Right ventricle myocardium inferior (tissue), 1 donor: Measurements from ENCODE around the gene WFDC5. TPM values are rescaled to one million over a fixed set of nuclear protein-coding genes. Genes with fewer than 3 reads are reported as not detected.

ENCODE experiments used
- ATAC-seq: fragments of 200-7000 bp; cut with Tn5 transposase; one replicate; pipeline ENCODE4 v1.9.1; 2020; ENCODE audit warnings: mild to moderate bottlenecking, moderate library complexity
- DNase-seq: peaks from one replicate; pipeline ENCODE4 v3.0.0; 2021; ENCODE audit errors: missing footprints
- intact Hi-C: fragments of 100-400 bp; cut with DNase I; formaldehyde crosslinking; loops from one replicate; pipeline ENCODE4 v1.11.0; 2022
- total RNA-seq: library from RNA; stranded (reverse); fragmentation: NEBNext Ultra II Directional; extraction: Animal tissue kit (Norgen Biotek cat#: 25700); gene quantifications from one replicate; pipeline ENCODE4 v1.2.1, GENCODE V29; 2021
- donor health status: DM: no; HTN: yes; CAD: no; lungs with severe emphysema.

WFDC5 gene
- total RNA-seq, 1 donor from 2014 or later, result not detected

- DNase-seq, result no peak
- no peak for ATAC-seq
- intact Hi-C loops, result loop anchor here (1.0 to 2.0 kb wide), 2 partner anchors 84 to 198 kb away; no protein-coding TSS in a partner anchor
Observed at GRCh38 chr20:45094864-45095574, 20.0 kb downstream of the WFDC5 start.

- intact Hi-C loops, result loop anchor here (2.0 kb wide), 1 partner anchor 199 kb away; no protein-coding TSS in a partner anchor
- ATAC-seq, result no peak
- DNase-seq, result no peak
Observed at GRCh38 chr20:45094201-45094600, 20.8 kb downstream of the WFDC5 start.

- DNase-seq, result no peak
- ATAC-seq, result no peak
- intact Hi-C loops, result no loop called here
Observed at GRCh38 chr20:45092898-45093297, 22.1 kb downstream of the WFDC5 start.

- intact Hi-C loops, result no loop called here
- ATAC-seq (no peak), DNase-seq (no peak)
Observed at GRCh38 chr20:45091366-45091765, 23.6 kb downstream of the WFDC5 start.

- intact Hi-C loops, result no loop called here
- DNase-seq (no peak), ATAC-seq (no peak)
Observed at GRCh38 chr20:45090481-45090880, 24.5 kb downstream of the WFDC5 start.

GRCh38 chr20:45088247-45088646 lies 26.7 kb downstream of the WFDC5 start:
- no peak for ATAC-seq
- intact Hi-C loops, result no loop called here
- no peak for DNase-seq

- intact Hi-C loops, result no loop called here
- DNase-seq (no peak), ATAC-seq (no peak)
Observed at GRCh38 chr20:45087814-45088213, 27.2 kb downstream of the WFDC5 start.

GRCh38 chr20:45087097-45087790 lies 27.7 kb downstream of the WFDC5 start:
- DNase-seq (no peak), ATAC-seq (no peak)
- intact Hi-C loops, result no loop called here

- ATAC-seq (no peak), DNase-seq (no peak)
- intact Hi-C loops, result no loop called here
Observed at GRCh38 chr20:45085867-45086266, 29.1 kb downstream of the WFDC5 start.

GRCh38 chr20:45085289-45085688 lies 29.7 kb downstream of the WFDC5 start:
- DNase-seq (no peak), ATAC-seq (no peak)
- intact Hi-C loops, result no loop called here

GRCh38 chr20:45083127-45083526 lies 31.8 kb downstream of the WFDC5 start:
- ATAC-seq (no peak), DNase-seq (no peak)

GRCh38 chr20:45082468-45082867 lies 32.5 kb downstream of the WFDC5 start:
- DNase-seq (no peak), ATAC-seq (no peak)
- intact Hi-C loops, result no loop called here

More at GRCh38 chr20:45083127-45083526, 31.8 kb downstream of the WFDC5 start:
- intact Hi-C loops, result no loop called here

GRCh38 chr20:45080867-45081624 lies 33.9 kb downstream of the WFDC5 start:
- intact Hi-C loops, result no loop called here
- ATAC-seq (no peak), DNase-seq (no peak)

GRCh38 chr20:45077559-45077958 lies 37.4 kb downstream of the WFDC5 start:
- DNase-seq, result no peak
- ATAC-seq, result no peak
- intact Hi-C loops, result no loop called here

GRCh38 chr20:45073221-45073620 lies 41.8 kb downstream of the WFDC5 start:
- intact Hi-C loops, result no loop called here
- ATAC-seq, result no peak
- DNase-seq, result no peak

GRCh38 chr20:45072066-45072465 lies 42.9 kb downstream of the WFDC5 start:
- DNase-seq (no peak), ATAC-seq (no peak)
- intact Hi-C loops, result no loop called here

- intact Hi-C loops, result no loop called here
- DNase-seq (no peak), ATAC-seq (no peak)
Observed at GRCh38 chr20:45070932-45071632, 43.9 kb downstream of the WFDC5 start.

GRCh38 chr20:45069261-45069660 lies 45.7 kb downstream of the WFDC5 start:
- ATAC-seq (no peak), DNase-seq (no peak)

GRCh38 chr20:45067558-45067957 lies 47.4 kb downstream of the WFDC5 start:
- DNase-seq, result no peak
- intact Hi-C loops, result no loop called here
- no peak for ATAC-seq

More at GRCh38 chr20:45069261-45069660, 45.7 kb downstream of the WFDC5 start:
- intact Hi-C loops, result no loop called here
